ENCODE results near the gene CCDC194.
"Not testable (repeated sequence)": the region's sequence is repeated elsewhere in the genome, so short reads cannot be mapped to it uniquely, and the experiment has no call there.

CCDC194 gene

GRCh38 chr19:17376935-17377600 lies 16.9 kb downstream of the CCDC194 start, which contains the start of gene PLVAP:
PLVAP (minus strand) TSS chr19:17377342; CDS start chr19:17377288, 54 bp downstream.
- DNase-seq (ENCODE audit: low read depth): no peak

- no peak for DNase-seq (ENCODE audit: low read depth)
These were observed 23.9 kb downstream of the CCDC194 start for GRCh38 chr19:17370026-17370587.

- DNase-seq (ENCODE audit: low read depth): no peak
These were observed 28.6 kb downstream of the CCDC194 start for GRCh38 chr19:17365361-17365760.

- not testable (repeated sequence) for DNase-seq (ENCODE audit: low read depth)
These were observed 30.0 kb downstream of the CCDC194 start for GRCh38 chr19:17363852-17364605.

- DNase-seq (ENCODE audit: low read depth): no peak
These were observed 33.8 kb downstream of the CCDC194 start for GRCh38 chr19:17359905-17360800.

- no peak for DNase-seq (ENCODE audit: low read depth)
These were observed 35.6 kb downstream of the CCDC194 start for GRCh38 chr19:17358395-17358794.

DNA sequence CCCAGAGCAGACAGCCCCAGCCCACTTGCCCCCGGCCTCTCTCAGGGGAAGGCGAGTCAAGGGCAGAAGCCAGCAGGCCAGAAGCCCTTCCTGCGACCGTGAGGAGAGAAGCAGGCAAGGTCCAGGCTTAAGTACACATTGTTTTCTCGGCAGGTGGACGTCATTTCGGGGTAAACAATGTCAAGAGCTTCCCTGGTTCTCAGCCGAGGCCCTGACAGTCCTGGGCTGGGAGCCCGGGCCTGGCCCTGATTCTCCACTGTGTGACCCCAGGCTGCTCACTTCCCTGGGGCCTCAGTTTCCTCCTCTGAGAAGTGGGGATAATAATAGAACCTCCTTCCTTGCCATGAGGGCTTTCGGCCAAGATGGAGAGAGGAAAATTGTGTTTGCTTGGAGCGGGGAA lies 36.3 kb downstream of the CCDC194 start:
- no peak for DNase-seq (ENCODE audit: low read depth)

GRCh38 chr19:17357078-17357666 lies 36.8 kb downstream of the CCDC194 start:
- DNase-seq (ENCODE audit: low read depth): no peak

GRCh38 chr19:17353386-17353785 lies 40.6 kb downstream of the CCDC194 start:
- DNase-seq (ENCODE audit: low read depth): no peak

GRCh38 chr19:17352608-17353280 lies 41.3 kb downstream of the CCDC194 start:
- DNase-seq (ENCODE audit: low read depth): no peak

DNA sequence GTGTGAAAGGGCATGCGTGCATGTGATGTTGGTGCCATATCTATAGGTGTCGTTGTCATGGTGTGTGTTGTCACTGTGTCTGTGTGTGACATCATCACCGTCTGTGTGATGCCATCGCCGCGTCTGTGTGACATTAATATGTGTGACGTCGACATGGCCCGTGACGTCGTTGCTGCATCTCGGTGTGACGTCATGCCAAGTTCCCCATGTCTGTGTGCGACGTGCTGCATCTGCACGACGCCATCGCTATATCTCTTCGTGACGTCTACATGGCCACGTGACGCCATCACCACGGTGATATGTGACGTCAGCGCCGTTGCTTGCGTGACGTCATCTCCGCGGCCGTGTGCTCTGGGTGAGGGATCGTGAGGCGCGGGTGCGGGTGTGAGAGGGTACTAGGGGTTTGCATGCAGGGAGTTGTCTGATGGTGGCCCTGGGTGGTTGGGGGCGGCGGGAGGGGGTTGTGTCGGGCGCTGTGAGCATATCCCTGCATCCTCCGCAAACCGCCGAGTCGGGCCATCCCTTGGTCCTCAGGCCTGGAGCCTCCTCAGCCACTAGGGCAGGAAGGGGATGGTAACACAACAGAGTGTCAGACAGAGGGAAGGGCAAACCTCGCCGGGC lies 42.1 kb downstream of the CCDC194 start:
- no peak for DNase-seq (ENCODE audit: low read depth)

- DNase-seq (ENCODE audit: low read depth): no peak
These were observed 45.3 kb downstream of the CCDC194 start for GRCh38 chr19:17348700-17349099.

DNA sequence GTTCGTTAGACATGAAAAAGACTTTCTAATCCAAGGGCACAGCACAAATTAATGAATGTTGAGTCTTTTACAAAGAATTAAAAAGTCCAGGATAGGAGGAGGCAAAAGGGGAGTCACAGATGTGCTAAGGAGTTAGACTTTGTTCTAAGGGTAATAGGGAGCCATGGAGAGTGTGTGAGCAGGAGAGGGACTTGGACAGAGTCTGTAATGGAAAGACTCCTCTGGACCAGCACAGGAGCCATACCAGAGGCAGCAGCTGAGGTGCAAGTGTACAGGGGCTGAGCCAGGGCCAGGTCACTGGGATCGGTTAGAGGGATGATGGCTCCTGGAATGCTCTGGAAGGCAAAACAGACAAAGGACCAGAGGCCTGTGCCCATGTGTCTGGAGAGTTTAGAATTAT lies 46.1 kb downstream of the CCDC194 start:
- DNase-seq (ENCODE audit: low read depth): no peak

DNA sequence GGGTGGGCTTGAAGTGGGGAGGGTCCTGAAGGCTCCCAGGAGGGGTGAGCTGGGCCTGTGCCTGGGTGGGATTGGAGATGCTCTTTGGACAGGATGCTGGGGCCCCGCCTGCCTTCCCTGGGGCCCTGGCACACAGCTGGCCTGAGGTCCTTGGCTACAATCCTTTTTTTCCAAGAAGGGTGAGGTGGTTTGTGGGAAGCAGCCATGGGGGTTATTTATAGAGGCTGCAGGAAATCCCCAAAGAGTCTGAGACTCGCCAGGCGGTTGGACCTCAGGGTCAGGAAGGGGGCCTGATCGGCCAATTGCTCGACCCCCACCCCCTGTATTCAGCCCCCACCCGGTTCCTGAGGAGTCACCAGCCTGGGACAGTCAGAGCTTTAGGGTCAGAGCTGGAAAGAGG lies 46.6 kb downstream of the CCDC194 start:
- DNase-seq (ENCODE audit: low read depth): no peak

DNA sequence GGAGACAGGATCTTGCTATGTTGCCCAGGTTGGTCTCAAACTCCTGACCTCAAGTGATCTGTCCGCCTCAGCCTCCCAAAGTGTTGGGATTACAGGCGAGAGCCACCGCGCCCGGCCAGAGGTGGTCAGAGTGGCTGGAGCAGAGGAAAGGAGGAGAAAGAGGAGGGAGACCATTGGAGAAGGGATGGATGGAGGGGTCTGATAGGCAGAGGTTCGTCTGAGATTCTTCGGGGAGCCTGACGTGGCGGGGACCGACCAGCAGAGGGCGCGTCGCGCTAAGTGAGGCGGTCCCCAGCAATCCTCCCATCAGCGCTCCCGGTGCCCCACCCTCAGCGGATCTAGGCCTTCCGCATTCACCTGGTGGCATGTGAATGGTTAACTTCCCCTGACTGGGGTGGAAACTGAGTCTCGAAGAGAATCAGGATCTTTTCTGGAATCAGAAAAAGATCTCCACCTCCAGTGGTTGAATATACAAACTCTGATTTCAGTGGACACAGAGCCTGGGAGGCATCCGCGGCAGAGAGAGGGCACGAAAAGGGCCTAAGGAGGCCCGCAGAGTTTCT lies 47.8 kb downstream of the CCDC194 start:
- DNase-seq (ENCODE audit: low read depth): no peak

GRCh38 chr19:17341845-17342244 lies 52.2 kb downstream of the CCDC194 start:
- DNase-seq (ENCODE audit: low read depth): no peak

GRCh38 chr19:17341386-17341785 lies 52.6 kb downstream of the CCDC194 start:
- no peak for DNase-seq (ENCODE audit: low read depth)

DNA sequence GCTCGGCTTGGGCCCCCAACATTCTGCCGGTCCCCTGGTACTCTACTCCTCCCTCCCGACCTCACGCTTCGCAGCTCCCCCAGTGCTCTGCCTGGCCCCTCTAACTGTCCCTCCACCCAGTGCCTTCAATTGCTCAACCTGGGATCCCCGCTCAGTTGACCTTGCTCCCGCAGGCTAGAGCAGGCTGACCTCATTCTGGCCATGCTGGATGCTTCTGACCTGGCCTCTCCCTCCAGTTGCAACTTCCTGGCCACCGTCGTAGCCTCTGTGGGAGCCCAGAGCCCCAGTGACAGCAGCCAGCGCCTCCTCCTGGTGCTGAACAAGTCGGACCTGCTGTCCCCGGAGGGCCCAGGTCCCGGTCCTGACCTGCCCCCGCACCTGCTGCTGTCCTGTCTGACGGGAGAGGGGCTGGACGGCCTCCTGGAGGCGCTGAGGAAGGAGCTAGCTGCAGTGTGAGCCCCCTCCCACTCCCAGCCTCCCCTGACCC lies 53.1 kb downstream of the CCDC194 start:
- no peak for DNase-seq (ENCODE audit: low read depth)

Data from fibroblast of the conjunctiva (primary cell).